GM18498 (cell line): ENCODE results near the gene NOG.

ENCODE experiments used
- ATAC-seq: cut with Tn5 transposase; IDR thresholded peaks from one replicate; pipeline ENCODE4 v1.9.1; 2021; ENCODE audit warnings: mild to moderate bottlenecking, moderate library complexity; ENCODE audit not compliant: unreplicated experiment

The NOG gene

GRCh38 chr17:56635641-56636040 is 42.1 kb downstream of the NOG start:
- no peak for ATAC-seq

- ATAC-seq, result no peak
Measured at GRCh38 chr17:56636265-56636664, 42.8 kb downstream of the NOG start.

- no peak for ATAC-seq
Measured at GRCh38 chr17:56637254-56637653, 43.8 kb downstream of the NOG start.

- no peak for ATAC-seq
Measured at GRCh38 chr17:56638591-56639051, 45.1 kb downstream of the NOG start.

- ATAC-seq, result no peak
Measured at GRCh38 chr17:56639517-56639916, 46.0 kb downstream of the NOG start.

GRCh38 chr17:56640116-56640515 is 46.6 kb downstream of the NOG start:
- ATAC-seq, result no peak

- no peak for ATAC-seq
Measured at GRCh38 chr17:56641373-56641772, 47.9 kb downstream of the NOG start.

GRCh38 chr17:56641894-56642293 is 48.4 kb downstream of the NOG start:
- no peak for ATAC-seq

- ATAC-seq, result no peak
Measured at GRCh38 chr17:56642424-56642823, 48.9 kb downstream of the NOG start.
